Measurements from ENCODE around the gene AHR. TPM values are rescaled to one million over a fixed set of nuclear protein-coding genes. Genes with fewer than 3 reads are reported as not detected.
A peak's percentile ranks its signal among the peaks of the same experiment; 100 is the strongest.

The AHR gene
- polyA plus RNA-seq, 1 donor from 2014 or later = 5.8 TPM

DNA sequence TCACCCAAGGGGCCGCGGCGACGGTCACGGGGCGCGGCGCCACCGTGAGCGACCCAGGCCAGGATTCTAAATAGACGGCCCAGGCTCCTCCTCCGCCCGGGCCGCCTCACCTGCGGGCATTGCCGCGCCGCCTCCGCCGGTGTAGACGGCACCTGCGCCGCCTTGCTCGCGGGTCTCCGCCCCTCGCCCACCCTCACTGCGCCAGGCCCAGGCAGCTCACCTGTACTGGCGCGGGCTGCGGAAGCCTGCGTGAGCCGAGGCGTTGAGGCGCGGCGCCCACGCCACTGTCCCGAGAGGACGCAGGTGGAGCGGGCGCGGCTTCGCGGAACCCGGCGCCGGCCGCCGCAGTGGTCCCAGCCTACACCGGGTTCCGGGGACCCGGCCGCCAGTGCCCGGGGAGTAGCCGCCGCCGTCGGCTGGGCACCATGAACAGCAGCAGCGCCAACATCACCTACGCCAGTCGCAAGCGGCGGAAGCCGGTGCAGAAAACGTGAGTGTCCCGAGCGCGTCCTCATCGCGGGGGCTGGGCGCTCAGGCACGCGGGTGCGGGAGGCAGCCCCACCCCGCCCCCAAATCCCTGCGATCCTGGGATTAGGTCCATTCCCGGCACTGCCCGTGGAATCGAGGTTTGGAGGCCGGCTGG, 509 bp downstream of the AHR start:
- Mint-ChIP-seq H3K36me3 (peaks cover 3% of the 10 kb centered on the region), H3K27ac (peak overlapping the region; percentile 36 to 83 (median 76)), H3K9me3 (peaks cover 0 to 7% (median 0%) of the 10 kb centered on the region in 3 donors), H3K4me3 (peak overlapping the region; percentile 88 to 95 (median 92)), H3K4me1 (peaks cover 27 to 36% (median 30%) of the 10 kb centered on the region in 3 donors), H3K27me3 (no peaks in the 10 kb centered on the region)

DNA sequence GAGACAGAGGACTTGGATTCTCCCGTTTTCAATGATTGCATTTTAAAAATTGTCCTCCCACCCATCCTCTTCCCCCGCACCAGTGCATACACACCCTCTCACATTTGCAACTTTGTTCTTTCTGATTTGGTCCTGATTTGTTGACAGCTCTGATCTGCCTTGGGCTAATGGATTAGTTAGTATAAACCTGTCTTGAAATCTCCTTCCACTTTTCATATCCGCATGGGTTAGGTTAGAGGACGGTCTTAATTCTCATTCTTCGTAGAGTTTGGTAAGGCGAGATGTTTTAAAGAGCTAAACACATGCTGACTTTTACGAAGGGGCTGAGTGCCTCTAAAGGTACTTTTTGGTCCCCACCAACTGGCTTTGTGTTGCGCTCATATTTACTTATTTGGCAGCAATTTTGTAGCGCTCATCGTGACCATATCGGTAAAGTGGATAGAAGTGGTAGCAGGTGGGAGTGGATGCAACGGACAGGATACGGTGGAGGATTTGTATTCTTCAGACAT, 1.1 kb downstream of the AHR start:
- no peaks in the 10 kb centered on the region for H3K27me3 Mint-ChIP-seq
- H3K36me3 Mint-ChIP-seq = peaks cover 3% of the 10 kb centered on the region
- H3K27ac Mint-ChIP-seq = peak overlapping the region; percentile 36 to 76 (median 64)
- H3K4me3 Mint-ChIP-seq = peak overlapping the region; percentile 88 to 95 (median 92)
- H3K9me3 Mint-ChIP-seq = peaks cover 0 to 7% (median 0%) of the 10 kb centered on the region in 3 donors
- H3K4me1 Mint-ChIP-seq = peaks cover 30 to 41% (median 34%) of the 10 kb centered on the region in 3 donors

DNA sequence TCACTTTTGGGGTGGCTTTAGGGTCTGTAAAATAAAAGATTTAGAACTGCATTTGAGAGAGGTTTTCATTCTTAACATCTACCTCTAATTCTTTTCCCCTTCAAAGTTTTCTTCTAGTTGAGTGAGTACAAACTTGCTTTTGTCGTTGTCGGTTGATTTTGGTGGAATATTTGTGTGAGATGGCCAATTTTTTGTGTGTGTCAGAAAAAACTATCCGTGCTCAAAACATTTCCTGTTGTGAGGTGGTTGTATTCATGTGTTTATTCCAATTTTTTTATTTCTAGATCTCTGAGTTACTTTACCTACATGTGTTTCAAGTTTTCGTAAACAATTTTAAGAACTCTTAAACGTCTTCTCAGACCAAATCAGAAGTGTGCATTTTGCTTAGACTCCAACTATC, 1.6 kb downstream of the AHR start:
- peaks cover 33 to 45% (median 39%) of the 10 kb centered on the region in 3 donors for H3K4me1 Mint-ChIP-seq
- H3K4me3 Mint-ChIP-seq = peak overlapping the region; percentile 88 to 95 (median 92)
- no peaks in the 10 kb centered on the region for H3K27me3 Mint-ChIP-seq
- peak overlapping the region; percentile 36 to 76 (median 64) for H3K27ac Mint-ChIP-seq
- peaks cover 3% of the 10 kb centered on the region for H3K36me3 Mint-ChIP-seq
- H3K9me3 Mint-ChIP-seq = peaks cover 0 to 7% (median 0%) of the 10 kb centered on the region in 3 donors

DNA sequence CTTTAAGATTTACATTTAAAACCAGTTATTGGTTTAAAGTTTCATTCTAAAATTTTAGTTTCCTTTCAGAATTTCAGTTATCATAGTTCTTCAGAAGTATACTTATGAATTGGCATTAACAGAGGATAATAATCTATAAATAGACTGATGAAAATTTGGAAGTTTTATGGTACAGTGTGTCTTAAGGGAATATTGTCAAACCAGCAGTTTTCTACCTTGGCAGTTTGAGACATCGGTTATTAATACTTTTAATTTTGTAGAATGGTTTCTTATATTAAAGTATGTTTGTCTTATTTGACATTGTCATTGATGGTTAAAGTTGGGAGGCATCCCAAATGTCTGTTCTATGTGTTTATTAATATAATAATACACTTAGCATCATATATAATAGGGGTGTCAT, 2.0 kb downstream of the AHR start:
- H3K4me1 Mint-ChIP-seq = peaks cover 38 to 48% (median 43%) of the 10 kb centered on the region in 3 donors
- H3K9me3 Mint-ChIP-seq = peaks cover 0 to 7% (median 0%) of the 10 kb centered on the region in 3 donors
- peaks cover 3% of the 10 kb centered on the region for H3K36me3 Mint-ChIP-seq
- peaks cover 1% of the 10 kb centered on the region for H3K27me3 Mint-ChIP-seq
- peak overlapping the region; percentile 88 to 95 (median 92) for H3K4me3 Mint-ChIP-seq
- peak overlapping the region in 1 of 3 donors; percentile 64 for H3K27ac Mint-ChIP-seq

DNA sequence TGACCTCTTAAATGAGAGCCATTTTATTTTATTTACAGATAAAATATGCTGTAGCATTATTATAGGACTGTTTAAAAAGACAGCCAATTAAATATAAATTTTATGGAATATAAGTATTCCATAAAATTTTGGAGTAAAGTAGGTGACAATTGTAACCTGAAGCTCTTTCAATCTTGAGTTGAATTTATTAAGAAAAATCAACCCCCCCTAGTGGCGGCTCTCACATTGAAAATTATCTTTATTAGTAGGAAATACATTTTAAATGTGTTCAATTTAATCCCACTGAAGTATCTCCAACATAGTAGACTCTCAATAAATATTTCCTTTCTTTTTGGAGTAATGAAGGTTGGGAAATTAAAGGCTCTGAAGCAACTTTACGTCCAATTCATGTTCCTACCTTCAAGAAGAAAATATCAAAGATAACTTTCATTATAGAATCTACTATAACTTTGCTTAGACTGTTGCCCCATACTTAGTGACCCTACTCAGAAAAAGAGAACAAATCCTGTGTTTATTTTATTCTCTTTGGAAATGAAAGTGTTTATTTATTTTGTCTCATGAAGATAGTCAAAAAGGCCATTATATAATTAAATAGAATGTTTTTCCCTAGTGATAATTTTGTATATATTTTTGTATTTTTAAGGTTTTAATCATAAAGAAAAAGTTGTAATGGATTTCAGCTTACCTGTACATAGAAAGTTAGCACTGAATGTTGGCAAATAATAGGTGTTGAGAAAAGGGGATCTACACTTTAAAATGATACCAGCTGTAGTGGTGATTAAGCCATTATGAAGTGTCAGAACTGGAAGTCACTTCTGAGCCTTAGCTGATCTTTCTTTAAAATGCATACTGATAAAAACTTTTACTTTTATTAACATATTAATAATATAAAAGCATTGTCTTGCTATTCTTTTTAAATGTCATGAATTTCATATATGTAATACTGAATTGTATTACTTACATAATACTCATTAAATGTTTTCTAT, 3.3 kb downstream of the AHR start:
- Mint-ChIP-seq H3K4me3 (peak overlapping the region in 2 of 4 donors; percentile 14 to 53), H3K9me3 (peaks cover 0 to 7% (median 0%) of the 10 kb centered on the region in 3 donors), H3K4me1 (peaks cover 38 to 52% (median 44%) of the 10 kb centered on the region in 3 donors), H3K27me3 (peaks cover 1% of the 10 kb centered on the region), H3K36me3 (peaks cover 3% of the 10 kb centered on the region), H3K27ac (peak overlapping the region in 1 of 3 donors; percentile 23)

DNA sequence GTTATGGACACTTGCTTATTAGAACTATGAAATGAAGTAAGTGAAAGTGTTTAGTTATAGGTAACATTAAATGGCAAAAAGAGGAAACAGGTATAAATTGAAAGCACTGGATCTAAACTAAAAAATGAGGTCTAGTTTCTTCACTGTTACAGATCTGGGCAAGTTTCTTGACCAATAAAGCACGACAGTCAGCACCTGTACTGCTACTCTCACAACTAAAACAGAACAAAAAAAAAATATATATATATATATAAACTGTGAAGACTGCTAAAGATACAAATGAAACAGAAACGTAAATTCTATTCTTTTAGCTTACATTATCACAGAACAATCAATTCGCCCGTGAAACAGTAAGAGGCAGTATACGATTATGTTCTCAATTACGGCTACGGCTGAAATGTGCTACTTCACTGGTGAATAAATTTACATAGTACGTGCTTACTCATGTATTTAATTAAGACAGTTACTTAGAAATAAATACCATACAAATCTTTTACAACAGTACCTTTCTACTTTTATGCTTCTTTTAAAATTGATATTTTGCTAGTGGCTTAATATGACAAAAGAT, 4.2 kb downstream of the AHR start:
- Mint-ChIP-seq H3K27ac (peak overlapping the region in 2 of 3 donors; percentile 23 to 53), H3K4me1 (peaks cover 31 to 43% (median 36%) of the 10 kb centered on the region in 3 donors), H3K27me3 (peaks cover 1% of the 10 kb centered on the region), H3K36me3 (peaks cover 3% of the 10 kb centered on the region), H3K9me3 (peaks cover 0 to 6% (median 0%) of the 10 kb centered on the region in 3 donors), H3K4me3 (peak overlapping the region; percentile 53 to 87 (median 68))

DNA sequence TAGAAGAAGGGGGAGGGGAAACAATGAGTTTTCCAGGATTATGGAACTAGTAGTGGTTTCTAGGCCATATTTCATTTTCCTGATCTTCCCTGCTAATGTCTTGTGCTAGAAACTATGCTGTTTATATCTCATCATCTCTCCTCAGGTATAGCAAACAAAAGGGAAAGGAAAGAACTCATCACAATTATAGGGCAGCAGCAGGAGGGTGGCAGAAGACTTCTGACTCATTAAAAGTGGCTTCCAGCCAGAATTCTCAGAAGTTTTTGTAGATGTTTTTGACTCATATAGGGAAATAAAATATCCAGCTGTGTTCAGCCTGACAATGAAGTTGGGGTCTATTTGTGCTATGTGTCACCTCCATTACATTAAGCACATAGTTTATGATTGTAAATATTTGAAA, 6.5 kb downstream of the AHR start:
- H3K36me3 Mint-ChIP-seq = no peaks in the 10 kb centered on the region
- peaks cover 1% of the 10 kb centered on the region for H3K27me3 Mint-ChIP-seq
- H3K4me3 Mint-ChIP-seq = peak overlapping the region in 3 of 4 donors; percentile 25 to 70 (median 69)
- H3K4me1 Mint-ChIP-seq = peaks cover 21 to 32% (median 26%) of the 10 kb centered on the region in 3 donors
- H3K9me3 Mint-ChIP-seq = no peaks in the 10 kb centered on the region
- H3K27ac Mint-ChIP-seq = peak overlapping the region in 1 of 3 donors; percentile 61

DNA sequence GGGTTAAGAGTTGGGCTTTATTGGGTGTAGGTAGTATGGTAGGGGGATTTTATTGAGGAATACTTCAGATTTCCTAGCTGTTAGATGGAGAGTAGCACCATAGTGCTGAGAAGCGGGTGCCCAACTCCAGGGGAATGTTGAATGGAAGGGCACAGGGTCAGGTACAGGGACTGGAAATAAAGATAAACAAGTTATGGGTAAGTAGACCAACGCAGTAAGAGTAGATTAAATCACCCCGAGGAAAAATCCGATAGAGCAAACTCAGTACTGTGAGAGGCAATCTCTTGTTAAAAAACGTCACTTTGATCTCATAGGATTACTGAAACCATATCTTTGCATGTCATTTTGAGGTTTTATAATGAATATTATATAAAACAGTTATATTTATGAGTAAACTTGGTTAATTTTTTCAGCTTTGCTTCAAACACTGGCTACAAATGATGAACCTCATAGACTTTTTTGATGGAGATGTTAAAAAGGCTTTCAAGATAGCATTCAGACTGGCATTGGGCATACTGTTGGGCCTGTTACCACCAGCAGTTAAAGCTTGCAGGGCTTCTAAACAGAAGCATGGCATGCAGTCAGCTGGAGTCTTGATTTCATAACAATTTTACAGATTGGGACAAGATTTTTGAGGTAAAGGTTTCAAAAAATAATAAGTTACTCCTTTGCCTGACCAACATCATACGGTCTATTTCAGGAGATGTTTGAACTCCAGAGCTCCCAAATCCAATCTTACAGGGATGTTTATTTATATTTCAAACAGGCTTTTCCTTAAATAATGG, 7.1 kb downstream of the AHR start:
- Mint-ChIP-seq H3K4me1 (peaks cover 17 to 27% (median 21%) of the 10 kb centered on the region in 3 donors), H3K4me3 (peak overlapping the region in 3 of 4 donors; percentile 25 to 70 (median 69)), H3K27ac (peak overlapping the region in 1 of 3 donors; percentile 61), H3K9me3 (no peaks in the 10 kb centered on the region), H3K27me3 (peaks cover 1% of the 10 kb centered on the region), H3K36me3 (no peaks in the 10 kb centered on the region)

DNA sequence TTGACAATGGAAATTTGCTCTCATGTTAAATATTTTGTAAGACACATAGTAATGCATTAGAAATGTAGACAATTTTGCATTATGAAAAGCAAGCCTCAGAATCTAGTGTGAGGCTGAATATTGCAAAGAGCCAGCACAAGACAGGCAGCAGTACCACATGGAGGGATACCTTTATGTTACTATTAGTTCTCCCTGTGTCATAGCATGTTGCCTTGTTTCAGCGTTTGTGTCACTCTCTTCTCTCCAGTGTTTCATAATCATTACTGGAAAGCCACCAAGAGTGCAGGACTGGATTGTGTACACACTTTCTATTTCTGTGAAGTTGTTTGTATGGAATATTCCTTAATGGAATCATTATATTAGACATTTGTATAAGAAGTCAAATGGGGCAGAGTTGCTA, 8.5 kb downstream of the AHR start:
- peaks cover 1% of the 10 kb centered on the region for H3K27me3 Mint-ChIP-seq
- no peaks in the 10 kb centered on the region for H3K9me3 Mint-ChIP-seq
- no peak overlapping the region for H3K27ac Mint-ChIP-seq
- H3K36me3 Mint-ChIP-seq = no peaks in the 10 kb centered on the region
- peaks cover 17 to 26% (median 21%) of the 10 kb centered on the region in 3 donors for H3K4me1 Mint-ChIP-seq
- no peak overlapping the region for H3K4me3 Mint-ChIP-seq

DNA sequence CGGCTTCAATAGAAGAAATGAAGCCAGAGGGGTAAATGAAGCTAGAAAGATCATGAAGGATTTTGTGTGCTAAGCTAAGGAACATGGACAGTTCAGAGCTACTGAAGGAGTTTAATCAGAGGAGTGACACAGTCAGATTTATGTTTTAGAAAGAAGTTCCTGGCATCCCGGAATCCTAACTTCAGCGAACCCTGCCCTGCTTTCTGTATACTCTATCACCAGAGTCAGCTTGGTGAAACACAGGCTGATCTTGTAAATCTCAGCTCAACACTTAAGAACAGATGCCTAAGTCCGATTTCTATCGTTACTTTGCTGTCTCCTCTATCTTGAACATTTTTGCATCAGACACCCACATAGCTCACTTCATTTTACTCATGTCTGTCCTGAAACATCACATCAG, 9.1 kb downstream of the AHR start:
- Mint-ChIP-seq H3K4me3 (no peak overlapping the region), H3K27ac (no peak overlapping the region), H3K36me3 (no peaks in the 10 kb centered on the region), H3K27me3 (peaks cover 1% of the 10 kb centered on the region), H3K9me3 (no peaks in the 10 kb centered on the region), H3K4me1 (peaks cover 15 to 25% (median 19%) of the 10 kb centered on the region in 3 donors)

DNA sequence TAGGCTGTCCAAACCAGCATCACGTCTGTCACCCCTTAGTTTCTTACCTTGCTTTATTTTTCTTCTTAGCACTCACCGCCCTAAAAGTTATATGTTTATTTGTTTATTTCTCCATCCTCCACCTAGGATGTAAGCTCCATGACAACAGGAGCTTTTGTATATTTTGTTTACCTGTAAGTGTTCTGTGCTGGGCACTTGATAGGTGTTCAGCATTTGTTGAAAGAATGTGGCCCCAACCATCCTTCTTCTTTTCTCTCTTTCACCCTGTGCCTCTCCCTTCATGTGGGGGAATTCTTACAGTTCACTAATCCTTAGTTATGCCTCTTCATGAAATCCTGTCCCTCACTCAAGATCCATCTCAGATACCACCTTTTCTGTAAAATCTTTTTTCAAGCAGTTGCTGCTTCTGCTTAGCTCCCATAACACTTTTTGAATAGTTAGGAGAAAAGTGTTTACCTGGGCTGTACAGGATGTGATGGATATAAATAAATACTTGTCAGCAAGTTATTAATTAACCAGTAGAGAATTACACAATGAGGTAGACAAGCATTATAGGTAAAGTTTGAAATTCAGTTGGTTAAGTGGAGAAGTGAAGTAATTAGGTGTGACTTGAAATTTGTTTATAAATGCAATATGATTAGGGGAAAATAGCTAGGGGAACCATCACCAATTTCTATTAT, 9.7 kb downstream of the AHR start:
- no peaks in the 10 kb centered on the region for H3K9me3 Mint-ChIP-seq
- H3K4me3 Mint-ChIP-seq = no peak overlapping the region

DNA sequence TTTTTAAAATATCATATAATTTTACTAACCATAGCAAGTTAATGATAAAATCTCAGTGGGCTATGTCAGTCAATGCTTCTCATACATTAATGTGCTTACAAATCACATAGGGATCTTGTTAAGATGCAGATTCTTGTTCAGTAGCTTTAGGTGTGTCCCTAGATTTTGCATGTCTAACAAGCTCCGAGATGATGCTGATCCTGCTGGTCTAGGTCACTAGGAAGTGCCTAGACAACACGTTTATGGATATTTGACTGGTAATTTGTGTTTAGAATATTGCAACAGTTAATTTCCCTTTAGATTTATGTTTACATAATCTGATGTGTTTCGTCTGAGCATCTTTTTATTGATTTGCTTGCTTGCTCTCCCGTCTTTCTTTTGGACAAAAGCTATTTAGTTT, 12.7 kb downstream of the AHR start:
- Mint-ChIP-seq H3K4me1 (peaks cover 3 to 6% (median 5%) of the 10 kb centered on the region in 3 donors), H3K36me3 (no peaks in the 10 kb centered on the region), H3K27ac (no peak overlapping the region), H3K9me3 (no peaks in the 10 kb centered on the region), H3K4me3 (no peak overlapping the region), H3K27me3 (no peaks in the 10 kb centered on the region)

More for the DNA sequence above, 9.7 kb downstream of the AHR start:
- no peak overlapping the region for H3K27ac Mint-ChIP-seq
- H3K27me3 Mint-ChIP-seq = peaks cover 1% of the 10 kb centered on the region
- peaks cover 14 to 23% (median 15%) of the 10 kb centered on the region in 3 donors for H3K4me1 Mint-ChIP-seq
- no peaks in the 10 kb centered on the region for H3K36me3 Mint-ChIP-seq

DNA sequence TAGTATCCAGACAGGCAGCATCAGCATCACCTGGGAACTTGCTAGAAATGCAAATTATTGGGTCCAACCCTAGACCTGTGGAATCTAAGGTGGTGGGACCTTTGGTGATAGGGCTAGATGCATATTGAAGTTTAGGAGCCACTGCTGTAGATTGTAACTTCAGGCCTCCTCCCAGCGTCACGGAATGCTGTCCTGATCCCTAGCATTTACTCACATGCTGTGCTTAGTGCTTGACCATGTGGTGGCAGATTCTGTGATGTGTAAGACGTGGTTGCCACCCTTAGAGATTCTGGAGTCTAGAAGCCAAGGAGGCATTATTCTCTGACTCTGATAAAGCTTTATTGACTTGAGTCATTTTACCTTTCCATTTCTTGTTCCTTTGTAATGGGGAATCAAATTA, 13.5 kb downstream of the AHR start:
- no peak overlapping the region for H3K4me3 Mint-ChIP-seq
- no peak overlapping the region for H3K27ac Mint-ChIP-seq
- H3K4me1 Mint-ChIP-seq = peaks cover 3 to 6% (median 6%) of the 10 kb centered on the region in 3 donors
- no peaks in the 10 kb centered on the region for H3K9me3 Mint-ChIP-seq
- H3K36me3 Mint-ChIP-seq = no peaks in the 10 kb centered on the region
- H3K27me3 Mint-ChIP-seq = no peaks in the 10 kb centered on the region
